K562 (cell line): Measurements from ENCODE around the gene MOXD1. TPM values are rescaled to one million over a fixed set of nuclear protein-coding genes. Genes with fewer than 3 reads are reported as not detected.

Experiments used
- ATAC-seq: fragments of 200-7000 bp; cut with Tn5 transposase; 3 replicates; pipeline ENCODE4 v1.9.1; 2020; ENCODE audit warnings: moderate library complexity
- BruUV-seq: library from RNA; stranded (reverse); fragments of 400-500 nt; replicated peaks from 2 replicates; lab custom pipeline; 2021; lab: Mats Ljungman, UMichigan
- CTCF ChIA-PET: fragments of 300-600 bp; formaldehyde crosslinking; extraction: SDS; loops from one replicate; lab custom pipeline; 2021; ENCODE audit warnings: low intra/inter-chr PET ratio; lab: Yijun Ruan, JAX
- POLR2A ChIA-PET: fragments of 300-600, 350-650 bp; sonication (Branson Sonifier 250); formaldehyde crosslinking; extraction: SDS; loops from one replicate; lab custom pipeline; 2021; ENCODE audit warnings: antibody characterized with exemption, inconsistent platforms; lab: Yijun Ruan, JAX
- DNase-seq, 4 experiments: peaks; one replicate each; pipeline versions ENCODE4 v3.0.0 to v3.0.0-alpha.2; 2011 to 2018; ENCODE audit warnings: low spot score in 3 of 4, mixed read lengths in 3 of 4; ENCODE audit errors: extremely low read depth in 1 of 4
- FAIRE-seq: peaks from 2 replicates; lab custom pipeline; 2011; peaks lifted over from hg19 to GRCh38; lab: Jason Lieb, UNC
- H2AFZ ChIP-seq: 2 replicates; pipeline ENCODE4 v1.6.0; 2011; ENCODE audit warnings: low read depth, low read length, control low read depth, inconsistent platforms
- H3K27ac ChIP-seq: fragments of 200-600 bp; 3 replicates; pipeline ENCODE4 v1.8.0; 2011; ENCODE audit warnings: low read depth, mild to moderate bottlenecking, control low read depth, inconsistent platforms, low read length, moderate library complexity, mixed read lengths; ENCODE audit errors: extremely low read depth
- H3K27me3 ChIP-seq, 2 experiments: fragments of 300-600 bp in 1 of 2; 2 replicates in 1 of 2; 3 replicates in 1 of 2; pipeline versions ENCODE4 v1.6.0 to v1.8.0; 2011; ENCODE audit warnings: inconsistent platforms in 2 of 2, low read length in 2 of 2, mild to moderate bottlenecking in 1 of 2, mixed read lengths in 1 of 2, moderate library complexity in 1 of 2; ENCODE audit not compliant: control insufficient read depth in 2 of 2, insufficient read depth in 2 of 2
- H3K36me3 ChIP-seq: fragments of 300-600 bp; 3 replicates; pipeline ENCODE4 v1.8.0; 2011; ENCODE audit warnings: mild to moderate bottlenecking, low read length, inconsistent platforms; ENCODE audit not compliant: control insufficient read depth, insufficient read depth
- H3K4me1 ChIP-seq, 2 experiments: fragments of 200-600 bp in 1 of 2; replicated peaks in 1 of 2; 2 replicates in 1 of 2; 3 replicates in 1 of 2; pipeline versions ENCODE4 v1.5.1 to v1.8.0; 2011; ENCODE audit warnings: inconsistent platforms in 2 of 2, low read length in 2 of 2, mild to moderate bottlenecking in 1 of 2, mixed read lengths in 1 of 2, moderate library complexity in 1 of 2; ENCODE audit not compliant: control insufficient read depth in 2 of 2, insufficient read depth in 2 of 2
- H3K4me2 ChIP-seq: 2 replicates; pipeline ENCODE4 v1.6.1; 2011; ENCODE audit warnings: low read length, control low read depth, inconsistent platforms, mixed read lengths; ENCODE audit not compliant: insufficient read depth
- H3K4me3 ChIP-seq: fragments of 200-600 bp; sonication (generic), shearing (Covaris generic); 2 replicates; pipeline ENCODE4 v1.5.1; 2016; ENCODE audit warnings: control low read depth, inconsistent platforms
- H3K79me2 ChIP-seq: fragments of 200-600 bp; 3 replicates; pipeline ENCODE4 v1.8.0; 2011; ENCODE audit warnings: low read length, inconsistent platforms; ENCODE audit not compliant: control insufficient read depth, insufficient read depth
- H3K9ac ChIP-seq, 2 experiments: 2 replicates each; pipeline versions ENCODE4 v1.6.0 to v1.6.1; 2011; ENCODE audit warnings: low read depth in 2 of 2, low read length in 2 of 2, control low read depth in 1 of 2, inconsistent platforms in 1 of 2, mild to moderate bottlenecking in 1 of 2, mixed read lengths in 1 of 2; ENCODE audit not compliant: insufficient read depth in 1 of 2
- H3K9me1 ChIP-seq: one replicate; pipeline ENCODE4 v1.6.0; 2011; ENCODE audit warnings: inconsistent platforms, mild to moderate bottlenecking, low read length, moderate library complexity; ENCODE audit not compliant: control insufficient read depth, insufficient read depth
- H3K9me3 ChIP-seq: replicated peaks from 2 replicates; pipeline ENCODE4 v1.5.1; 2011; ENCODE audit warnings: low read depth, low read length, inconsistent platforms; ENCODE audit not compliant: control insufficient read depth, insufficient read depth
- H4K20me1 ChIP-seq: replicated peaks from 2 replicates; pipeline ENCODE4 v1.6.1; 2011; ENCODE audit warnings: low read length, inconsistent platforms, mixed read lengths; ENCODE audit not compliant: control insufficient read depth, insufficient read depth
- DDX20 ChIP-seq: fragments of 450-650 bp; IDR thresholded peaks from 2 replicates; pipeline ENCODE4 v1.6.1; 2016; ENCODE audit warnings: missing genetic modification characterization, low read depth, mild to moderate bottlenecking, missing compliant biosample characterization, moderate library complexity
- HDAC2 ChIP-seq: fragments of 450-650 bp; IDR thresholded peaks from 2 replicates; pipeline ENCODE4 v1.6.1; 2016; ENCODE audit warnings: mild to moderate bottlenecking
- KDM1A ChIP-seq, 2 experiments: fragments of 450-650 bp; IDR thresholded peaks; 2 replicates each; pipeline ENCODE4 v1.6.1; 2016; ENCODE audit warnings: mild to moderate bottlenecking in 2 of 2
- KDM4B ChIP-seq, 2 experiments: fragments of 450-650 bp in 1 of 2; sonication (generic) in 1 of 2; IDR thresholded peaks; 2 replicates each; pipeline ENCODE4 v1.6.1; 2016 to 2017; ENCODE audit warnings: borderline replicate concordance in 2 of 2, antibody characterized with exemption in 1 of 2, low read depth in 1 of 2, mild to moderate bottlenecking in 1 of 2
- KLF13 ChIP-seq: fragments of 450-650 bp; IDR thresholded peaks from 2 replicates; pipeline ENCODE4 v1.6.1; 2016; ENCODE audit warnings: missing genetic modification characterization, low read depth, mild to moderate bottlenecking, missing compliant biosample characterization, moderate library complexity, borderline replicate concordance
- MCM3 ChIP-seq: fragments of 450-650 bp; IDR thresholded peaks from 2 replicates; pipeline ENCODE4 v1.6.1; 2016
- MCM5 ChIP-seq: fragments of 450-650 bp; IDR thresholded peaks from 2 replicates; pipeline ENCODE4 v1.6.1; 2016; ENCODE audit warnings: low read depth
- MTA1 ChIP-seq: fragments of 450-650 bp; IDR thresholded peaks from 2 replicates; pipeline ENCODE4 v1.6.1; 2017; ENCODE audit warnings: borderline replicate concordance
- PRMT5 ChIP-seq: sonication (generic); formaldehyde crosslinking; IDR thresholded peaks from 2 replicates; pipeline ENCODE4 v1.5.0; 2020; ENCODE audit warnings: missing genetic modification reagents
- RHOXF2B ChIP-seq: fragments of 250-450 bp; sonication (Bioruptor Pico); conservative IDR thresholded peaks from 2 replicates; pipeline ENCODE4 v1.5.1; 2021
- THRAP3 ChIP-seq: fragments of 450-650 bp; IDR thresholded peaks from 2 replicates; pipeline ENCODE4 v1.6.1; 2016; ENCODE audit warnings: mild to moderate bottlenecking, inconsistent platforms, borderline replicate concordance
- ZNF41 ChIP-seq: fragments of 250-450 bp; sonication (Bioruptor Pico); conservative IDR thresholded peaks from 2 replicates; pipeline ENCODE4 v1.4.0; 2020; ENCODE audit warnings: mild to moderate bottlenecking
- WGBS: fragments of 100-300 bp; shearing (Covaris generic); methylation state at CpG from one replicate; pipeline ENCODE4 v1.1.6; 2016; ENCODE audit warnings: low coverage, mixed read lengths; ENCODE audit not compliant: insufficient coverage; ENCODE audit errors: missing lambda C conversion rate; 5-methylcytosine and 5-hydroxymethylcytosine counted together
- in situ Hi-C: fragments of 300-500 bp; cut with MboI; formaldehyde crosslinking; loops from 4 replicates; pipeline ENCODE4 v1.15.0; 2018; ENCODE audit warnings: inconsistent platforms, mixed read lengths
- intact Hi-C: fragments of 100-400 bp; cut with micrococcal nuclease; formaldehyde crosslinking; loops from 2 replicates; pipeline ENCODE4 v1.14.2; 2022
- polyA plus RNA-seq, 8 experiments: library from polyadenylated mRNA; depleted of rRNA in 4 of 8; stranded (reverse) in 5 of 8; unstranded in 3 of 8; fragments of >200 nt; fragmentation: Nextera tagmentation in 2 of 8; fragmentation: Illumina TruSeq in 1 of 8; extraction: Ambion mirVana in 2 of 8; extraction: Trizol in 1 of 8; gene quantifications; 2 replicates each; pipeline versions ENCODE4 v1.2.1 to v1.2.3, GENCODE V29; 2011 to 2014; ENCODE audit warnings: inconsistent platforms in 1 of 8, missing spikeins in 1 of 8
- total RNA-seq, 7 experiments: library from RNA; depleted of rRNA in 6 of 7; stranded (reverse); fragments of >200 nt in 6 of 7; fragmentation: Illumina TruSeq in 2 of 7; extraction: Trizol in 2 of 7; gene quantifications; 2 replicates each; pipeline versions ENCODE4 v1.2.1 to v1.2.3, GENCODE V29; 2011 to 2021; ENCODE audit warnings: low replicate concordance in 1 of 7
- TF ChIP-seq, protein P1 (sequence below), 2 experiments: fragments of 450-650 bp in 1 of 2; sonication (generic) in 1 of 2; formaldehyde crosslinking; conservative IDR thresholded peaks; 2 replicates each; pipeline versions ENCODE4 v1.4.0 to v1.8.1; 2020 to 2022; ENCODE audit warnings: mild to moderate bottlenecking in 1 of 2, missing genetic modification reagents in 1 of 2

The MOXD1 gene
- total and polyA plus RNA-seq, 9 of the 15 experiments (the other 6 are each of a cell fraction or from before 2014, with no cell fraction given) = not detected

DNA sequence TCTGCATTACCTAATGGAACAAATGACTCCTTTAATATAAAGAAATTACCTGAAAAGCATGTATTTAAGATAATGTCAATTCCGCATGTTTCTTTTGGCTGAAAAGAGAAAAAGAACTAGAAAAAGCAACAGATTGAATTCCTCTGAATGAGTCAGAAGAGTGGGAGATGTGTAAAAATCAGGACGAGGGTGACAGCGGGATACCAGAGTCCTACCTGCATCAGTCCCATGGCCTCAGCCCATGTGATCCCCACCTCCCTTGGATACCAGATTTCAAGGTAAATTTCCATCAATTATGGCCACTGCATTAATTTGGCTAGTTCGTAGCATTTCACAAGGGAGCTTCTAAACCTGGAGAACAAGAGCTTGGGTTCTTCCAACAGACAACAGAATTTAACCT, 10.0 kb upstream of the MOXD1 start:
- FAIRE-seq (no peak), ATAC-seq (no peak), DNase-seq (no peak)
- Histone ChIP-seq H3K9ac (no peak overlapping the region), H2AFZ (no peak overlapping the region), H3K4me1 (no peaks in the 10 kb centered on the region), H3K36me3 (no peaks in the 10 kb centered on the region), H3K4me2 (no peak overlapping the region), H3K9me1 (no peaks in the 10 kb centered on the region), H3K27me3 (no peaks in the 10 kb centered on the region), H3K79me2 (no peaks in the 10 kb centered on the region), H4K20me1 (no peaks in the 10 kb centered on the region), H3K27ac (no peak overlapping the region), H3K4me3 (no peak overlapping the region), H3K9me3 (no peaks in the 10 kb centered on the region)
- in situ Hi-C loops = no loop called here
- intact Hi-C loops = no loop called here
- TF ChIP-seq, protein P1, sequence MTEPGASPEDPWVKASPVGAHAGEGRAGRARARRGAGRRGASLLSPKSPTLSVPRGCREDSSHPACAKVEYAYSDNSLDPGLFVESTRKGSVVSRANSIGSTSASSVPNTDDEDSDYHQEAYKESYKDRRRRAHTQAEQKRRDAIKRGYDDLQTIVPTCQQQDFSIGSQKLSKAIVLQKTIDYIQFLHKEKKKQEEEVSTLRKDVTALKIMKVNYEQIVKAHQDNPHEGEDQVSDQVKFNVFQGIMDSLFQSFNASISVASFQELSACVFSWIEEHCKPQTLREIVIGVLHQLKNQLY (CRISPR knock-in tag; conservative IDR thresholded peaks at IDR 0.05) = no peak
- no peak for TF ChIP-seq KDM1A (IDR thresholded peaks at IDR 0.05)
- TF ChIP-seq HDAC2 = no peak
- TF ChIP-seq DDX20 (tag) = no peak
- no peak for TF ChIP-seq RHOXF2B (CRISPR knock-in tag)
- no peak for TF ChIP-seq THRAP3
- no peak for TF ChIP-seq KDM4B (IDR thresholded peaks at IDR 0.05; ENCODE audit: borderline replicate concordance in 2 of 2, low read depth in 1 of 2)
- TF ChIP-seq PRMT5 (CRISPR knock-in tag) = no peak
- TF ChIP-seq MTA1 = no peak
- no peak for TF ChIP-seq MCM5
- TF ChIP-seq KLF13 (tag) = no peak
- no peak for TF ChIP-seq MCM3
- no peak for TF ChIP-seq ZNF41 (CRISPR knock-in tag)
- BruUV-seq = no TSS peak
- CTCF ChIA-PET = no interaction called here
- POLR2A ChIA-PET = no interaction called here
- 0% methylated on average over 4 of the region's 4 CpGs for WGBS
